ENCODE results near the gene OLFM1. TPM values are rescaled to one million over a fixed set of nuclear protein-coding genes. Genes with fewer than 3 reads are reported as not detected.

The OLFM1 gene
- total RNA-seq, 4 donors from 2014 or later, result 5.3 to 15.0 (median 8.6) TPM

GRCh38 chr9:135067096-135067710 is 20.3 kb upstream of the OLFM1 start:
- H3K4me3 ChIP-seq (ENCODE audit: low read depth, poor library complexity, severe bottlenecking), result no peak overlapping the region
- TF ChIP-seq, protein P1, sequence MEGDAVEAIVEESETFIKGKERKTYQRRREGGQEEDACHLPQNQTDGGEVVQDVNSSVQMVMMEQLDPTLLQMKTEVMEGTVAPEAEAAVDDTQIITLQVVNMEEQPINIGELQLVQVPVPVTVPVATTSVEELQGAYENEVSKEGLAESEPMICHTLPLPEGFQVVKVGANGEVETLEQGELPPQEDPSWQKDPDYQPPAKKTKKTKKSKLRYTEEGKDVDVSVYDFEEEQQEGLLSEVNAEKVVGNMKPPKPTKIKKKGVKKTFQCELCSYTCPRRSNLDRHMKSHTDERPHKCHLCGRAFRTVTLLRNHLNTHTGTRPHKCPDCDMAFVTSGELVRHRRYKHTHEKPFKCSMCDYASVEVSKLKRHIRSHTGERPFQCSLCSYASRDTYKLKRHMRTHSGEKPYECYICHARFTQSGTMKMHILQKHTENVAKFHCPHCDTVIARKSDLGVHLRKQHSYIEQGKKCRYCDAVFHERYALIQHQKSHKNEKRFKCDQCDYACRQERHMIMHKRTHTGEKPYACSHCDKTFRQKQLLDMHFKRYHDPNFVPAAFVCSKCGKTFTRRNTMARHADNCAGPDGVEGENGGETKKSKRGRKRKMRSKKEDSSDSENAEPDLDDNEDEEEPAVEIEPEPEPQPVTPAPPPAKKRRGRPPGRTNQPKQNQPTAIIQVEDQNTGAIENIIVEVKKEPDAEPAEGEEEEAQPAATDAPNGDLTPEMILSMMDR (IDR thresholded peaks at IDR 0.05), result no peak
- TF ChIP-seq POLR2A (IDR thresholded peaks at IDR 0.05), result no peak
- 76 to 82% methylated on average over 19 to 20 of the region's 20 CpGs for WGBS, 2 donors
- DNase-seq (ENCODE audit: low spot score in 2 of 2), result peak in 1 of 2 donors; percentile 39
- intact Hi-C loops (cut with DNase I; ENCODE audit: low total_unique reads), result no loop called here

DNA sequence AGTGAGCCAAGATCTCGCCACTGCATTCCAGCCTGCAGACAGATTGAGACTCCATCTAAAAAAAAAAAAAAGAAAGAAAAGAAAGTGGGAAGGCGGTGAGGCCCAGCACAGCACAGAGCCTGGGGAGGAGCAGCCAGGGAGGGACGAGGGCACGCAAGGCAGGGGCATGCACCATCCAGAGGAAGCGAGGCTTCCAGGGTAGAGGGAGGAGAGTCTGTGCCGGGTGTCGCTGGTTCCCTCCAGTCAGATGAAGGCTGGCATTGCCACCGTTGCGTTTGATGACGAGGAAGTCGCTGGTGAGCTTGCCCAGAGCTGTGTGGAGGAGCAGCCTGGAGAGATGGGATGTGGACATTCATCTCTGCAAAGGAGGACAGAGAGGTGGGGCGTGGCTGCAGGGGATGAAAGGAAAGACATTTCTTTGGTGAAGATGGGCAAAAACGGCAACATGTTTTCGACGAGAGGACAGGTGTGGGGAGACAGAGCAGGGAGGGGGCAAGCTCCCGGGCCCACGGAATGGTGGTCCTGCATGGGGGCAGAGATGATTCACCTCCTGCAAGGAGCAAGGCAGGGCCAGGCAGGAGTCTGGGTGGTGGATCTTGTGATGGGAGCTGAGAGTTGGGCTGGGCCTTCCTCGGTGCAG is 18.6 kb upstream of the OLFM1 start:
- 74 to 75% methylated on average over 18 of the region's 18 CpGs for WGBS, 2 donors
- no peak for TF ChIP-seq POLR2A (IDR thresholded peaks at IDR 0.05)
- TF ChIP-seq, protein P1 (IDR thresholded peaks at IDR 0.05), result no peak
- intact Hi-C loops (cut with DNase I; ENCODE audit: low total_unique reads), result no loop called here
- DNase-seq (ENCODE audit: low spot score in 2 of 2), result peak in 1 of 2 donors; percentile 62
- H3K4me3 ChIP-seq (ENCODE audit: low read depth, poor library complexity, severe bottlenecking), result no peak overlapping the region

- intact Hi-C loops (cut with DNase I; ENCODE audit: low total_unique reads), result no loop called here
- DNase-seq (ENCODE audit: low spot score in 2 of 2), result peak in 1 of 2 donors; percentile 42
- 40 to 46% methylated on average over 14 to 15 of the region's 15 CpGs for WGBS, 2 donors
- H3K4me3 ChIP-seq (ENCODE audit: low read depth, poor library complexity, severe bottlenecking), result no peak overlapping the region
- TF ChIP-seq POLR2A (IDR thresholded peaks at IDR 0.05), result no peak
- TF ChIP-seq, protein P1 (IDR thresholded peaks at IDR 0.05), result no peak
Observed at GRCh38 chr9:135069558-135070197, 17.8 kb upstream of the OLFM1 start.

DNA sequence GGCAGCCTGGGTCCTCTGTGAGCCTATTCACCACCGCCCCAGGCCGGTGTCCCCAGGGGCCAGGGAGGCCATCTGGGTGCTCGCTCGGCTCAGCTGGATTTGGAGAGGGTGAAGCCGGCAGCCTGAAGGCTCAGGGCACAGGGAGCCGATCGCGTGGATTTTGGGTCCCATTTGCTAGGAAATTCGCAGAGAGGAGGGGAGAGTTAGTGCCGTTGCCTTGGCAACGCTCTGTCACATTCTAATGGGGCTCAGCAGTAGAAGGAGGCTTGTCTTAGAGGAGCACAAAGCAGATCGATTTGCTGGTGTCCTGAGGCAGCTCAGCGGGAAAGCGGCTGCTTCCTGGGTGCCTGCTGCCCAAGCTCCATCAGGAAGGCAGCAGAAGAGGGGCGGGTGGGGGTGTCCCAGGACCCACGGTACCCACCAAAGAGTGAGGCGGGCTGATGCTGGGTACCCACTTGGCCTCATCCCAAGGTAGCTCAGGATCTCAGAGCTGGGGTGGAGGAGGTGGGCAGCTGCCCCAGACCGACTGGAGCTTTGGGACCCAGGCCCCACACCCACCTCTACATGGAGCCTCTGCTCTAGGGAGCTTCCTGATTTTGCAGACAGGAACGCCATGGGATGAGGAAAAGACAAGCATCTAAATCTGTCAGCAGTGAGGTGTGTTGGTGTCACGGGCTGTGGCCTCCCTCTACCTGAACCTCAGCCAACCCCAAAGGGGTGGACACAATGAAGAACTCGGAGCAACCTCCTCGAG is 17.1 kb upstream of the OLFM1 start:
- intact Hi-C loops (cut with DNase I; ENCODE audit: low total_unique reads), result no loop called here
- H3K4me3 ChIP-seq (ENCODE audit: low read depth, poor library complexity, severe bottlenecking), result no peak overlapping the region
- TF ChIP-seq POLR2A (IDR thresholded peaks at IDR 0.05), result no peak
- TF ChIP-seq, protein P1 (IDR thresholded peaks at IDR 0.05), result no peak
- peak in 1 of 2 donors; percentile 76 for DNase-seq (ENCODE audit: low spot score in 2 of 2)
- WGBS, 2 donors, result 26 to 37% methylated on average over 19 to 20 of the region's 22 CpGs

- DNase-seq (ENCODE audit: low spot score in 2 of 2), result peak in 1 of 2 donors; percentile 60
- TF ChIP-seq, protein P1 (IDR thresholded peaks at IDR 0.05), result no peak
- TF ChIP-seq POLR2A (IDR thresholded peaks at IDR 0.05), result no peak
- H3K4me3 ChIP-seq (ENCODE audit: low read depth, poor library complexity, severe bottlenecking), result no peak overlapping the region
- intact Hi-C loops (cut with DNase I; ENCODE audit: low total_unique reads), result no loop called here
- 64 to 65% methylated on average over 16 of the region's 16 CpGs for WGBS, 2 donors
Observed at GRCh38 chr9:135070964-135071735, 16.3 kb upstream of the OLFM1 start.

Data from lower leg skin (tissue), 4 donors.